CD4-positive, alpha-beta T cell (primary cell): ENCODE results near the gene BSCL2. TPM values are rescaled to one million over a fixed set of nuclear protein-coding genes. Genes with fewer than 3 reads are reported as not detected.

ENCODE experiments used
- ATAC-seq: fragments of 200-7000 bp; cut with Tn5 transposase; one replicate; pipeline ENCODE4 v1.10.0; 2022; ENCODE audit warnings: mild to moderate bottlenecking; ENCODE audit not compliant: poor library complexity
- CTCF ChIA-PET: fragments of 350-600 bp; sonication (Branson Sonifier 250); formaldehyde crosslinking; loops from one replicate; lab custom pipeline; 2021; ENCODE audit warnings: antibody characterized with exemption, inconsistent platforms; lab: Charles Lee
- POLR2A ChIA-PET: fragments of 350-600 bp; sonication (Branson Sonifier 250); formaldehyde crosslinking; loops from one replicate; lab custom pipeline; 2021; ENCODE audit warnings: antibody characterized with exemption, inconsistent platforms; lab: Charles Lee
- DNase-seq, 14 experiments: peaks; one replicate each; pipeline ENCODE4 v3.0.0-alpha.2; 2013 to 2020; ENCODE audit warnings: mixed read lengths in 2 of 14
- H3K27ac ChIP-seq, 2 donors: one replicate each; pipeline versions ENCODE4 v1.5.1 to v1.7.0; 2013; ENCODE audit warnings: low read length in 2 of 2, low read depth in 1 of 2, mild to moderate bottlenecking in 1 of 2
- H3K27me3 ChIP-seq, 2 experiments: 1 replicate in 1 of 2; 2 replicates in 1 of 2; pipeline versions ENCODE4 v1.6.1 to v1.7.0; 2013; ENCODE audit warnings: low read length in 2 of 2, control low read depth in 1 of 2, mild to moderate bottlenecking in 1 of 2, moderate library complexity in 1 of 2; ENCODE audit not compliant: insufficient read depth in 2 of 2, control insufficient read depth in 1 of 2
- H3K36me3 ChIP-seq: one replicate; pipeline ENCODE4 v1.6.1; 2013; ENCODE audit warnings: low read length, control low read depth; ENCODE audit not compliant: insufficient read depth
- H3K4me1 ChIP-seq: one replicate; pipeline ENCODE4 v1.6.1; 2013; ENCODE audit warnings: low read length, control low read depth; ENCODE audit not compliant: insufficient read depth
- H3K4me3 ChIP-seq: one replicate; pipeline ENCODE4 v1.5.1; 2013; ENCODE audit warnings: mild to moderate bottlenecking, low read length, moderate library complexity
- H3K9me3 ChIP-seq, 2 experiments: 1 replicate in 1 of 2; 2 replicates in 1 of 2; pipeline versions ENCODE4 v1.6.1 to v1.7.0; 2013; ENCODE audit warnings: low read length in 2 of 2, mild to moderate bottlenecking in 2 of 2, control low read depth in 1 of 2, moderate library complexity in 1 of 2; ENCODE audit not compliant: control insufficient read depth in 1 of 2, insufficient read depth in 1 of 2
- H3K27ac Mint-ChIP-seq: one replicate; pipeline ENCODE4 v1.8.0; 2020; ENCODE audit warnings: mixed read lengths
- H3K27me3 Mint-ChIP-seq: one replicate; pipeline ENCODE4 v1.8.0; 2021; ENCODE audit warnings: mixed read lengths
- H3K36me3 Mint-ChIP-seq: one replicate; pipeline ENCODE4 v1.8.0; 2021; ENCODE audit warnings: low read depth, mixed read lengths
- H3K4me1 Mint-ChIP-seq: one replicate; pipeline ENCODE4 v1.8.0; 2021; ENCODE audit warnings: low read depth, mixed read lengths
- H3K4me3 Mint-ChIP-seq: one replicate; pipeline ENCODE4 v1.8.0; 2020; ENCODE audit warnings: mild to moderate bottlenecking, mixed read lengths
- H3K9me3 Mint-ChIP-seq: one replicate; pipeline ENCODE4 v1.8.0; 2020; ENCODE audit warnings: mixed read lengths
- CTCF ChIP-seq: fragments of 200-600 bp; IDR thresholded peaks from one replicate; pipeline ENCODE4 v1.8.0; 2022; ENCODE audit warnings: antibody characterized with exemption, mild to moderate bottlenecking
- intact Hi-C, 2 experiments: fragments of 100-400 bp; cut with DNase I in 1 of 2; cut with micrococcal nuclease in 1 of 2; formaldehyde crosslinking; loops; one replicate each; pipeline versions ENCODE4 v1.15.1 to v1.9.0; 2023 to 2025; cut with DNase I, micrococcal nuclease
- total RNA-seq, 174 experiments: library from RNA in 2 of 174; stranded (reverse) in 2 of 174; gene quantifications; one replicate each; pipeline ENCODE4 v1.2.3 and lab custom pipeline; 2021 to 2026

BSCL2 gene
- total RNA-seq, 2 experiments from 2014 or later, result 17.1 to 20.0 TPM

- Histone ChIP-seq H3K27me3 (no peaks in the 10 kb centered on the region), H3K9me3 (no peaks in the 10 kb centered on the region), H3K36me3 (peaks cover 35% of the 10 kb centered on the region), H3K4me1 (peaks cover 54% of the 10 kb centered on the region), H3K27ac (no peak overlapping the region), H3K4me3 (no peak overlapping the region)
- POLR2A ChIA-PET, result interaction anchor here (0.8 to 7.0 kb wide), 6 partner anchors 14 to 192 kb away, joined by 3 to 77 read pairs (median 5); partner anchors contain the start of genes C11orf98, CSKMT, ROM1 and TUT1
- no peak for TF ChIP-seq CTCF
- Mint-ChIP-seq H3K9me3 (no peaks in the 10 kb centered on the region), H3K27ac (no peak overlapping the region), H3K4me3 (peak overlapping the region; percentile 7), H3K36me3 (peaks cover 36% of the 10 kb centered on the region), H3K4me1 (peaks cover 36% of the 10 kb centered on the region), H3K27me3 (no peaks in the 10 kb centered on the region)
- intact Hi-C loops, result no loop called here
- ATAC-seq (no peak), DNase-seq (no peak)
- CTCF ChIA-PET, result interaction anchor here (1.0 kb wide), 1 partner anchor 232 kb away, joined by 3 read pairs; the partner anchor contains the start of gene SLC3A2
These were observed 58.3 kb downstream of the BSCL2 start for GRCh38 chr11:62648967-62649364.

GRCh38 chr11:62648185-62648966 is 58.8 kb downstream of the BSCL2 start:
- H3K27me3 Mint-ChIP-seq, result no peaks in the 10 kb centered on the region
- peaks cover 33% of the 10 kb centered on the region for H3K36me3 Mint-ChIP-seq
- H3K27ac Mint-ChIP-seq, result no peak overlapping the region
- H3K36me3 ChIP-seq, result peaks cover 38% of the 10 kb centered on the region
- intact Hi-C loops, result no loop called here
- H3K4me1 Mint-ChIP-seq, result peaks cover 33% of the 10 kb centered on the region
- no peaks in the 10 kb centered on the region for H3K27me3 ChIP-seq
- no peak for ATAC-seq
- no peak overlapping the region for H3K4me3 ChIP-seq
- CTCF ChIA-PET, result interaction anchor here (1.0 kb wide), 1 partner anchor 233 kb away, joined by 3 read pairs; the partner anchor contains the start of gene SLC3A2
- H3K4me3 Mint-ChIP-seq, result peak overlapping the region; percentile 11
- H3K9me3 ChIP-seq, result no peaks in the 10 kb centered on the region
- H3K27ac ChIP-seq, result no peak overlapping the region
- H3K4me1 ChIP-seq, result peaks cover 50% of the 10 kb centered on the region
- H3K9me3 Mint-ChIP-seq, result no peaks in the 10 kb centered on the region
- POLR2A ChIA-PET, result interaction anchor here (0.6 to 7.0 kb wide), 8 partner anchors 15 to 79 kb away, joined by 3 to 77 read pairs (median 5); partner anchors contain the start of genes C11orf98, CSKMT, EEF1G and HNRNPUL2
- no peak for TF ChIP-seq CTCF
- DNase-seq, result no peak

GRCh38 chr11:62647609-62648005 is 59.6 kb downstream of the BSCL2 start:
- intact Hi-C loops, result loop anchor here in 1 of 2 experiments (1.0 to 2.0 kb wide), 4 partner anchors 19 to 61 kb away; partner anchors contain the start of gene MTA2
- peak overlapping the region; percentile 11 for H3K4me3 Mint-ChIP-seq
- no peak overlapping the region for H3K4me3 ChIP-seq
- no peak for DNase-seq
- H3K36me3 Mint-ChIP-seq, result peaks cover 35% of the 10 kb centered on the region
- H3K27ac ChIP-seq, result no peak overlapping the region
- no peaks in the 10 kb centered on the region for H3K9me3 ChIP-seq
- CTCF ChIA-PET, result no interaction called here
- no peak overlapping the region for H3K27ac Mint-ChIP-seq
- H3K4me1 Mint-ChIP-seq, result peaks cover 33% of the 10 kb centered on the region
- H3K9me3 Mint-ChIP-seq, result no peaks in the 10 kb centered on the region
- TF ChIP-seq CTCF, result no peak
- no peak for ATAC-seq
- peaks cover 44% of the 10 kb centered on the region for H3K36me3 ChIP-seq
- peaks cover 47% of the 10 kb centered on the region for H3K4me1 ChIP-seq
- no peaks in the 10 kb centered on the region for H3K27me3 ChIP-seq
- no peaks in the 10 kb centered on the region for H3K27me3 Mint-ChIP-seq
- POLR2A ChIA-PET, result interaction anchor here (0.6 to 7.0 kb wide), 7 partner anchors 15 to 104 kb away, joined by 3 to 77 read pairs (median 5); partner anchors contain the start of genes C11orf98, CSKMT, EEF1G and HNRNPUL2
